OCI-LY1 (cell line): ENCODE measurements around the gene ROCK2.

Experiments
- CTCF ChIP-seq: fragments of 200-600 bp; sonication (generic), shearing (Covaris generic); IDR thresholded peaks from 2 replicates; pipeline ENCODE4 v1.5.1; 2017; ENCODE audit warnings: mild to moderate bottlenecking, antibody characterized with exemption, low read length, moderate library complexity, mixed read lengths
- EZH2 ChIP-seq: fragments of 200-600 bp; sonication (generic), shearing (Covaris generic); IDR thresholded peaks from 2 replicates; pipeline ENCODE4 v1.8.0; 2017; ENCODE audit warnings: borderline replicate concordance, mixed run types, mild to moderate bottlenecking, antibody characterized with exemption, low read length, moderate library complexity, mixed read lengths

- no peak for TF ChIP-seq EZH2
- no peak for TF ChIP-seq CTCF
These were observed 175.1 kb downstream of the ROCK2 start for GRCh38 chr2:11169333-11169732.
